HG03378 (cell line): Measurements from ENCODE around the gene MRTFB.

Experiments used
- ATAC-seq: cut with Tn5 transposase; IDR thresholded peaks from one replicate; pipeline ENCODE4 v1.9.1; 2021; ENCODE audit warnings: mild to moderate bottlenecking, moderate library complexity; ENCODE audit not compliant: unreplicated experiment

MRTFB gene

DNA sequence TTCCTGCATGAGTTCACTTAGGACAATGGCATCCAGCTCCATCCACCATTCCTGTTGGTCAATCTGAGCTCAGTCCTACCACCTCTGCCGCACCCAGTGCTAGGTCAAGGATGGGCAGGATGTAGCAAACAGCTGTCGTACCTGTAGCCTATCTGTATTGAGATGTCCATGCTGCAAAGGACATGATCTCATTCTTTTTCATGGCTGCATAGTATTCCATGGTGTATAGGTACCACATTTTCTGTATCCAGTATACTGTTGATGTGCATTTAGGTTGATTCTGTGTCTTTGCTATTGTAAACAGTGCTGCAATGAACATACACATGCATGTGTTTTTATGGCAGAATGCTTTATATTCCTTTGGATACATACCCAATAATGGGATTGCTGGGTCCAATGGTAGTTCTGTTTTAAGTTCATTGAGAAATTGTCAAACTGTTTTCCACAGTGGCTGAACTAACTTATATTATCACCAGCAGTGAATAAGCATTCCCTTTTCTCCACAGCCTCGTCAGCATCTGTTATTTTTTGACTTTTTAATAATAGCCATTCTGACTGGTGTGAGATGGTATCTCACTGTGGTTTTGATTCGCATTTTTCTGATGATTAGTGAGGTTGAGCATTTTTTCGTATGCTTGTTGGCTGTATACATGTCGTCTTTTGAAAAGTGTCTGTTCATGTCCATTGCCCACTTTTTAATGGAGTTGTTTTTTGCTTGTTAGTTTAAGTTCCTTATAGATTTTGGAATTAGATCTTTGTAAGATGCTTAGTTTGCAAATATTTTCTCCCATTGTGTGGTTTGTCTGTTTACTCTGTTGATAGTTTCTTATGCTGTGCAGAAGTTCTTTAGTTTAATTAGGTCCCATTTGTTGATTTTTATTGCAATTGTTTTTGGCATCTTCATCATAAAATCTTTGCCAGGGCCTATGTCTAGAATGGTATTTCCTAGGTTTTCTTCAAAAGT, 7.2 kb upstream of the MRTFB start:
- no peak for ATAC-seq

- ATAC-seq, result no peak
Measured at GRCh38 chr16:14069818-14070217, 1.3 kb upstream of the MRTFB start.

DNA sequence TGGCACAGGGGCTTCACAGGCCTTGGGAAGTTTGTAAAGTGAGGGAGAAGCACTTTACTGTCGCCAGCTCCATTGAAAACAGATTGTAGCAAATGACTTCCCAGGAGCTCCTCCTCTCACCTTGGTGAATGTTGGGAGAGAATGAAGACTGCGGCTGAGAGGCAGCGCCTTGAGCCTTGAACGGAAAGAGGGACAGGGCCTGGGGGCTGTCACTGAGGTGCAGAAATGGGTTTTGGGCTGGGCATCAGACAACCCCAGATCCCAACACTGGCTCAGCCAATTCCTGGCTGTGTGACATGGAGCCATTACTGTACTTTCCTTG, 603 bp upstream of the MRTFB start:
- peak; percentile 22 for ATAC-seq

DNA sequence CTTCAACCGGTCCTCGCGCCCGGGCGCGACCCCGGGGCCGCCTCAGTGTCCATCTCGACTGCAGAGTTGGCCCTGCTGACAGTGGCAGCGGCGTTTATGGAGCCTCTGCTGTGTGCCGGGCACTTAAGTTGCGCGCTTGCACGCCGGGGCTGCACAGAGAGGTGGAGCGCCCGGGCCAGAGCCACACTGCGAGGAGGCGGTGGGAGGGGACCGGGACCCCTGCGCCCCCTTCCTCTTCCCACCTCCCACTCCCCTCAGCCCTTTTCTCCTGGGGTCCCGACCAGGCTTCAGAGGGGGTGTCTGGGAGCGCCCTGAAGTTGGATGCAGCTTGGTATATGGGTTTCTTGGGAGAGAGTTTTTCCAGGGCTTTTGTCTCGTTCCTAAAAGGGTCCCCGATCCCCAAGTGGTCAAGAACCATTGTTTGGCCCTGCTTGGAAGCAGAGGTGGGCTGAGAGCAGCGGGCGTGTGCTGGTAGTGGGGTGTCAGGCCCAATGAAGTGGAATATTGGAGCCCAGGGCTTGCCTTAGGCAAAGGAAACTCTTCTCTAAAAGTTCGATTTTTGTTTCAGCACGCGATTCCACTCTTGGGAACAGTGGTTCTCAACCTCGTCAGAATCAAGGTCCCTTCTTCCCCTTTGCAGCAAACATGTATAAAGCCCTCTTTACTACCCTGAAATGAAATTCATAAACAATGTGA, 605 bp downstream of the MRTFB start:
- ATAC-seq, result peak; percentile 19

GRCh38 chr16:14072360-14072759, 1.2 kb downstream of the MRTFB start:
- ATAC-seq, result no peak

DNA sequence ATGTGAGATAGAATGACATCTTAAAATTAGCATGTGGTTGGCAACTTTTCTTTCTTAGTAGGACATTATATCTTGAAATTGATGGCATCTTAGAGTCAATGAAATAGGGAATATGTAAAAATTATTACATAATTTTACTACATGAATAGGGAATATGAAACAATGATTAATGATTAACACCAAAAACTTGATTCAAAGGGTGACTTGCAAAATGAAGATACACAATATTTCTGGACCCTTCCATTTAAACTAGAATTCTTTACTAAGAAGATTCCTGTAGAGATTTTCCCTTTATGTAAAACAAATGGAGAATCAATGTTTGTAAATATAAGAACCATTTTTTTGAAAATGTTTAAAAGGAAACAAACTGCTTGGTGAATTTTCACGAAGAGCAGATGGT, 3.4 kb downstream of the MRTFB start:
- ATAC-seq, result no peak

DNA sequence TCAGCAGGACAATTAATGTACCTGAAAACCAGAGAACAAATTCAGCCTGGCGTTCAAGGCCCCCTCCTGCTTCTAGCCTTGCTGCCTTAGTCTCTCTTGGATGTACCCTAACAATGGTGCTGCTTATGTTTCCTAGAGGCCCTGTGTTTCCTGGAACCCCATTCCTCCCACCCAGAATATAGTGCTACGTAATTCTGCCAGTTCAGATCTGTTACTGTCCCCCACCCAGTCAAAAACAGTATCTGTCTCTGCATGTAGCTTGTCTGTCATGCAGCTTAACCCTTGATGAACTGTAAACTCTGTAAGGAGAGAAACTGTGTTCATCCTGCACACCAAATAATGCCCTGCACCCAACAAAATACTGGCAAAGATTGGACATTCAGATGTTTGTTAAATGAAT, 6.8 kb downstream of the MRTFB start:
- no peak for ATAC-seq

GRCh38 chr16:14086477-14086876, 15.4 kb downstream of the MRTFB start:
- ATAC-seq, result no peak

DNA sequence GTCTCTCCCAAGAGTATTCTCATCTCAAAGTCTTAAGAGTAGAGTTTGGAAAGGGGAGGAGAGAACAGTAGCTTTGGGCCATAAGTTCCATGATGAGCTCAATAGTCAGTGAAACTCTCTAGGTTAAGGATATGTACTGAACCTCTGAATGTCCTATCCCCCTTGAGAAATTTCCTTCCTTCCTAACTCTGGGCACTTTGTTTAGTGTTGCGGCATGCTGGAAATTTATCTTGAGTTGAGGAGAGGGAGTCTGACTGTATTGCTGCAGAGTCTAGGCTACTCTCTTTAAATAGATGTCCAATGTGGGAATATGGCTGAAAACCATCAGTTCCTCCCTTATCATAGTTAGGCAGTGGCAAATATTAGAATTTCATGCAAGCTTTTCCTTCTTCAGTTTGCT, 16.1 kb downstream of the MRTFB start:
- no peak for ATAC-seq

- no peak for ATAC-seq
Measured at GRCh38 chr16:14087590-14088154, 16.6 kb downstream of the MRTFB start.

- ATAC-seq, result no peak
Measured at GRCh38 chr16:14088155-14088753, 17.1 kb downstream of the MRTFB start.

GRCh38 chr16:14089283-14089823, 18.2 kb downstream of the MRTFB start:
- ATAC-seq, result no peak

DNA sequence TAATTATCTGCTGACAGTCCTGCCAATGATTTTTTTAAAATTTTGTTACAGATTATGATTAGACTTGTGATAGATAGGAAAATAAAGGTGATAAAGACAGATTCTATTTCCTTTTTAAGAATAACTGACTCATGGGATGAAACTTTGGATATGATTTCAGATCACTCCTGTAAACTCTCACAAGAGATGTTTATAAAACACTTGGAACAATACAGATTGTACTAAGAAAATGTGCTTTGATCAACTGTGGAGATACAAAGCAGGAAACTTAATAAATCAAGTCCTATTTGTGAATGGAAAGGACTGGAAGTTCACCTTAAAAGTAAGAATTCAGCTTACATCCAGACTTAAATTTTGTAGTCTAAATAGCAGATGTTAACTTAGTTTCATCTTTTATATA, 21.4 kb downstream of the MRTFB start:
- no peak for ATAC-seq

DNA sequence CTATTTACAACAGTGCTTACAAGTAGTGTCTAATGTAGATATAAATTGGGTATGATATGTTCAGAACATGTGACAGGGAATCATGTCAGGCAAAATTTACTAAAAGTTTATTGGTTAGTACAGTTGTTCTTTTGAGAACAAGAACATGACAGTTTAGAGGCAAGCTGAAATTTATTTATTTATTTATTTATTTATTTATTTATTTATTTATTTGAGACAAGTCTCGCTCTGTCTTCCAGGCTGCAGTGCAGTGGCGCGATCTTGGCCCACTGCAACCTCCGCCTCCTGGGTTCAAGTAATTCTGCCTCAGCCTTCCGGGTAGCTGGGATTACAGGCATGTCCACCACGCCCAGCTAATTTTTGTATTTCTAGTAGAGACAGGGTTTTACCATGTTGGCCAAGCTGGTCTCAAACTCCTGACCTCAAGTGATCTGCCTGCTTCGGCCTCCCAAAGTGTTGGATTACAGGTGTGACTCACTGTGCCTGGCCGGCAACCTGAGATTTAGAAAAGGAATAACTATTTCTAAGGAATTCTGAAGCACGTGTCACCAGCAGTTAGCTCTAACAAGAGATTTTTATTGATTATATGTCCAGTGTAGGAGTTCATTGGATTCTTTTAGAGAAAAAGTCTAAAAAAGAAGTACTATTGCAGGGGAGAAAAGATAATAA, 24.9 kb downstream of the MRTFB start:
- ATAC-seq, result no peak

DNA sequence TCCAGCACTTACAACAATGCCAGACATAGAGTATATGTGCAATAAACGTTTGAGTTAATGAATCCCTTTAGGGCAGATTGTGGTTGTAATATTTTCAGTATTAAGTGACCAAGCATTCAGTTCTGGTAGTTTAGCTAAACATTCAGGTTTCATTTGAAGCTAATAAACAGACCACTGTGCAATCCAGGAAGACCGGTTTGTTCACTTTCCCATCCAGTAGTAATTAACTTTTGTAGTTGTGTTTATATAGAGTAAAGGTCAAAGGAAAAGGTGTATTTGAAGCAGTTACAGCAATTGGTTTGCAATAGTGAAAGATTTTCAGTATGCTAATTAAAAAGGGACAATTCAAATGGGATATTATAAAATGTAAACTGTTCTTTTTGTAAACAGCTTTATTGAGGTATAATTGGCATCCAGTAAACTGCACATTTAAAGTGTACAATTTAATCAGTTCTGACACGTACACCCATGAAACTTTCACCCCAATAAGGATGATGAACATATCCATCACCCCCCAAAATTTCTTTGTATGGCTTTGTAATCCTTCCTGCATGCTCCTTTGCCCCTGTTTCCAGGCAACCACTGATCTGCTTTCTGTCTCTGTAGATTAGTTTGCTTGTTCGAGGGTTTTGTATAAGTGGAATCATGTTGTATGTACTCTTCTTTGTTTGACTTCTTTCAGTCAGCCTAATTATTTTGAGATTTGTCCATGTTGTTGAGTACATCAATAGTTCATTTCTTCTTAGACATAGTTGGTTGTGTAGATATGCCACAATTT, 26.3 kb downstream of the MRTFB start:
- ATAC-seq, result no peak

DNA sequence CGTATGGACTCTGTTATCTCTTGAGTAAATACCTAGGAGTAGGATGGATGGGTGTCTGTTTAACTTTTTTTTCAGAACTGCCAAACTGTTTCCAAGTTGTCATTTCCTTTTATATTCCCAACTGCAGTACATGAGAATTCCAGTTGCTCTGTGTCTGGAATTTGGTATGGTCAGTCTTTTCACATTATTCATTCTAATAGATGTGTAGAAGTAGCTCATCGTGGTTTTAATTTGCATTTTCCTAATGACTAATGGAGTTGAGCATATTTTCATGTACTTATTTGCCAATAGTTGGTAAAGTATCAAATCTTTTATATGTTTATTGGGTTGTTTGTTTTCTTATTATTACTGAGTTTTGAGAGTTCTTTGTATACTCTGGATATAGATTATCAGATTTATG, 27.0 kb downstream of the MRTFB start:
- no peak for ATAC-seq

DNA sequence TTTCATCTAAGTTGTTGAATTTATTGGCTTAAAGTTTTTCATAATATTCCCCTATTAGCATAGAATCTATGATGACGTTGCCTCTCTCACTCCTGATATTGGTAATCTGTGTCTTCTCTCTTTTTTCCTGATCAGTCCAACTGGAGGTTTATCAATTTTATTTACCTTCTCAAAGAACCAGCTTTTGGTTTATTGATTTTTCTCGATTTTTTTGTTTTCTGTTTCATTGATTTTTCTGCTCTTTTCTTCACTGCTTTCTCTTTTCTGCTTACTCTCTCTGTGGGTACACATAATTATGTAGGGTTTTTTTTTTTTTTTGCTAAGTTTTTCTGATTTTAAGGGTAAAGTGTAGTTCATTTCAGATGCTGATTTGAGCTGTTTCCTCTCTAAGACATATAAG, 29.7 kb downstream of the MRTFB start:
- ATAC-seq, result no peak

- ATAC-seq, result no peak
Measured at GRCh38 chr16:14101415-14101814, 30.3 kb downstream of the MRTFB start.

DNA sequence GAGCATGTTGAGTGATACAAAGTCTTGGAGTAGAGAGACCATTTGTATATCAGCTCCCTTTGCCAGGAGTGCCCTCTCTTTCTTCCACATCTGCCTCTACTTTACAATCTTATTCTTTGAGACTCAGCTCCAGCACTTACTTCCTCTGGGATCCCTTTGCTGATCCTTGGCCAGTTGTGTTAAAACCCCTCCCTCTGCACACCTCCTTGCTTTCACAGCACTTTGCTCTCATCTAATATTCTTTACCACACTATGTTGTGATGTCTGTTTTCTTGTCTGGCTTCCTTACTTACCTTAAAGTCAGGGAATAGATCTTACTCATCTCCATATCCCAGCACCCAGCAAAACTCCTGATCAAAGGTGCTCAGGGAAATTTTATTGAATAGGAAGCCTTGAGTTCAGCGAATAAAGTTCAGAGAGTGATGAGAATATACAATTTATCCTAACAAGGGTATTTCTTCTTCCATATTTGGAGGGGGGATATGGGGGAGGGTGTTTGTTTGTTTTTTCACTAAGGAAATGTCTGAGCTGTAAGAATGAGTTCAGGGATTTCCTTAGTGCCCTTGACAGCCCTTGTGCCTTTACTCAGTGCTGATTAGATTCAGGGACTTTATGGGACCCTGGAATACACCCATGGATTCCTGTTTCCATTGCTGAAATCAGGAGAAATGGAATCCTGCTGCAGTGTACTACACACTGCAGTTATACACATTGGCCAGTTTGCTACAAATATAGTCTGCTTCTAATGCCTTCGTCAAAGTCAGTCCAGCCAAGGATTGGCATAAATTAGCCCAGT, 32.0 kb downstream of the MRTFB start:
- no peak for ATAC-seq
